Gastroesophageal sphincter (tissue), 3 donors: ENCODE data around the gene KCTD17.

Source experiments
- EP300 ChIP-seq: sonication (generic); formaldehyde crosslinking; IDR thresholded peaks from one replicate; pipeline ENCODE4 v1.6.1; 2017; ENCODE audit warnings: antibody characterized with exemption, mild to moderate bottlenecking
- POLR2A ChIP-seq, 2 donors: fragments of 450-650 bp; IDR thresholded peaks; one replicate each; pipeline ENCODE4 v1.6.1; 2017; ENCODE audit warnings: antibody characterized with exemption in 2 of 2, mild to moderate bottlenecking in 2 of 2, moderate library complexity in 1 of 2
- POLR2AphosphoS5 ChIP-seq: sonication (generic); formaldehyde crosslinking; IDR thresholded peaks from one replicate; pipeline ENCODE4 v1.6.1; 2017; ENCODE audit warnings: antibody characterized with exemption
- TF ChIP-seq, protein P1 (sequence below), 4 experiments: fragments of 200-600 bp in 2 of 4; fragments of 450-650 bp in 2 of 4; sonication (generic) in 1 of 4; IDR thresholded peaks; one replicate each; pipeline ENCODE4 v1.5.1; 2017 to 2019; ENCODE audit warnings: antibody characterized with exemption in 4 of 4, mild to moderate bottlenecking in 2 of 4, moderate library complexity in 2 of 4

DNA sequence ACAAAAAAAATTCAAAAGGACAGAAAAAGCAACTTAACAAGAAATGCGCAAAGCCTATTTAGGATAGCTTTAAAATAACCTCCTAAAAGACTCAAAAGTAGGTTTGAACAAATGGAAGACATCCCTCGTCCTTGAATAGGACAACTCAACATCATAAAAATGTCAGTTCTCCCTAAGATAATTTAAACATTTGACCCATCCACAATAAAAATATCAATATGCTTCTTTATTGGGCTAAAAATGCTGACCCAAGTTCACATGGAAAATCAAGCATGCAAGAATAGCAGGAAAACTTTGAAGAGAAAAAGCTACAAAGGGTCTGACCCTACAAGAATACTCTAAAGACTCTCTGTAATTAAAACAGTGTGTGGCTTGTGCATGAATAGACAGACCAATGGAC lies 12.1 kb upstream of the KCTD17 start:
- TF ChIP-seq, protein P1, sequence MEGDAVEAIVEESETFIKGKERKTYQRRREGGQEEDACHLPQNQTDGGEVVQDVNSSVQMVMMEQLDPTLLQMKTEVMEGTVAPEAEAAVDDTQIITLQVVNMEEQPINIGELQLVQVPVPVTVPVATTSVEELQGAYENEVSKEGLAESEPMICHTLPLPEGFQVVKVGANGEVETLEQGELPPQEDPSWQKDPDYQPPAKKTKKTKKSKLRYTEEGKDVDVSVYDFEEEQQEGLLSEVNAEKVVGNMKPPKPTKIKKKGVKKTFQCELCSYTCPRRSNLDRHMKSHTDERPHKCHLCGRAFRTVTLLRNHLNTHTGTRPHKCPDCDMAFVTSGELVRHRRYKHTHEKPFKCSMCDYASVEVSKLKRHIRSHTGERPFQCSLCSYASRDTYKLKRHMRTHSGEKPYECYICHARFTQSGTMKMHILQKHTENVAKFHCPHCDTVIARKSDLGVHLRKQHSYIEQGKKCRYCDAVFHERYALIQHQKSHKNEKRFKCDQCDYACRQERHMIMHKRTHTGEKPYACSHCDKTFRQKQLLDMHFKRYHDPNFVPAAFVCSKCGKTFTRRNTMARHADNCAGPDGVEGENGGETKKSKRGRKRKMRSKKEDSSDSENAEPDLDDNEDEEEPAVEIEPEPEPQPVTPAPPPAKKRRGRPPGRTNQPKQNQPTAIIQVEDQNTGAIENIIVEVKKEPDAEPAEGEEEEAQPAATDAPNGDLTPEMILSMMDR (IDR thresholded peaks at IDR 0.05): no peak
- no peak for TF ChIP-seq POLR2AphosphoS5
- TF ChIP-seq EP300: no peak
- no peak for TF ChIP-seq POLR2A (IDR thresholded peaks at IDR 0.05)
